Fibroblast of lung (primary cell): ENCODE measurements around the gene SUPT3H. TPM values are rescaled to one million over a fixed set of nuclear protein-coding genes. Genes with fewer than 3 reads are reported as not detected.

Source experiments
- DNase-seq, 2 donors: peaks; one replicate each; pipeline versions ENCODE4 v3.0.0 to v3.0.0-alpha.2; 2010; ENCODE audit warnings: low read depth in 2 of 2
- H2AFZ ChIP-seq: 2 replicates; pipeline ENCODE4 v1.5.1; 2012; ENCODE audit warnings: low read length, control low read depth, inconsistent platforms
- H3K27ac ChIP-seq: 2 replicates; pipeline ENCODE4 v1.5.1; 2011; ENCODE audit warnings: low read length, control low read depth; ENCODE audit not compliant: insufficient read depth
- H3K27me3 ChIP-seq: 2 replicates; pipeline ENCODE4 v1.5.1; 2011; ENCODE audit warnings: mild to moderate bottlenecking, low read length; ENCODE audit not compliant: control insufficient read depth, insufficient read depth
- H3K36me3 ChIP-seq: 2 replicates; pipeline ENCODE4 v1.5.1; 2011; ENCODE audit warnings: low read length; ENCODE audit not compliant: control insufficient read depth, insufficient read depth
- H3K4me1 ChIP-seq: 2 replicates; pipeline ENCODE4 v1.5.1; 2011; ENCODE audit warnings: low read length; ENCODE audit not compliant: control insufficient read depth, insufficient read depth; ENCODE audit errors: extremely low read depth
- H3K4me2 ChIP-seq: 2 replicates; pipeline ENCODE4 v1.5.1; 2011; ENCODE audit warnings: low read length, control low read depth; ENCODE audit not compliant: insufficient read depth; ENCODE audit errors: extremely low read depth
- H3K4me3 ChIP-seq, 4 experiments: fragments of 200-600 bp in 1 of 4; sonication (generic) in 1 of 4; replicated peaks in 1 of 4; 2 replicates each; pipeline ENCODE4 v1.5.1; 2011 to 2016; ENCODE audit warnings: low read length in 4 of 4, low read depth in 3 of 4, mild to moderate bottlenecking in 3 of 4, control low read depth in 2 of 4, inconsistent platforms in 1 of 4, mixed read lengths in 1 of 4; ENCODE audit not compliant: insufficient read depth in 1 of 4; ENCODE audit errors: control extremely low read depth in 1 of 4
- H3K79me2 ChIP-seq: 2 replicates; pipeline ENCODE4 v1.5.1; 2012; ENCODE audit warnings: mild to moderate bottlenecking, low read length, inconsistent platforms; ENCODE audit not compliant: control insufficient read depth, insufficient read depth
- H3K9ac ChIP-seq: 2 replicates; pipeline ENCODE4 v1.5.1; 2011; ENCODE audit warnings: mild to moderate bottlenecking, low read length, control low read depth; ENCODE audit not compliant: insufficient read depth
- H3K9me3 ChIP-seq: 2 replicates; pipeline ENCODE4 v1.5.1; 2012; ENCODE audit warnings: low read depth, low read length; ENCODE audit not compliant: control insufficient read depth, insufficient read depth
- H4K20me1 ChIP-seq: 2 replicates; pipeline ENCODE4 v1.5.1; 2011; ENCODE audit warnings: low read length; ENCODE audit not compliant: control insufficient read depth, insufficient read depth; ENCODE audit errors: extremely low read depth
- EZH2 ChIP-seq: IDR thresholded peaks from 2 replicates; pipeline ENCODE4 v1.5.1; 2012; ENCODE audit warnings: low read length, control low read depth, mild to moderate bottlenecking; ENCODE audit errors: missing control alignments
- polyA plus RNA-seq, 2 donors: library from polyadenylated mRNA; depleted of rRNA in 1 of 2; stranded (reverse) in 1 of 2; unstranded in 1 of 2; fragments of >200 nt; gene quantifications; 2 replicates each; pipeline ENCODE4 v1.2.1, GENCODE V29; 2011 to 2012; ENCODE audit warnings: missing spikeins in 1 of 2
- total RNA-seq: library from RNA; depleted of rRNA; stranded (reverse); fragments of >200 nt; gene quantifications from 2 replicates; pipeline ENCODE4 v1.2.1, GENCODE V29; 2014
- TF ChIP-seq, protein P1 (sequence below), 2 donors: IDR thresholded peaks in 1 of 2; conservative IDR thresholded peaks in 1 of 2; 1 replicate in 1 of 2; 2 replicates in 1 of 2; pipeline ENCODE4 v1.5.1; 2011 to 2012; ENCODE audit warnings: low read length in 2 of 2, control low read depth in 1 of 2, inconsistent platforms in 1 of 2, low read depth in 1 of 2, mild to moderate bottlenecking in 1 of 2

SUPT3H gene
- total and polyA plus RNA-seq, 2 donors (not counting 1 experiment from before 2014, with no cell fraction given), result 8.3 to 8.5 TPM

DNA sequence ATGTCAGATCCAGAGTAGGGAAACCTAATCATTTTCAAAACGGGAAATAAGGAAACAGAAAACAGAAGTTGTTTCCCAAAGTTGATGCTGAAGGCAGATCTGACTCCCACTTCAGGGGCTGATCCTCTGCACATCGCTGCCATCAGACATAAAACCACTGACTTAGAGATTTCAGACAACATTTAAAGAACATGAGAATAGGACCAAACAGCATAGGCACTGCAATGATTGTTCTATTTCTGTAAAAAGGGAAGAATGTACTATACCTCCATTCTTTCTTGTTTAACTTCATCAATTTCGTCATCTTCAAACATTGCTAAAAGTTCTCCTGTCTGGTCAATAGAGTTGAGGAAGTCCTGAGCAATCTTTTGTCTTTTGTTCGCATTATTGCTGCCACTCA is 374.3 kb downstream of the SUPT3H start:
- no peak overlapping the region for H3K27ac ChIP-seq
- no peaks in the 10 kb centered on the region for H3K36me3 ChIP-seq
- no peaks in the 10 kb centered on the region for H3K27me3 ChIP-seq
- H3K79me2 ChIP-seq, result no peaks in the 10 kb centered on the region
- no peak overlapping the region for H3K9ac ChIP-seq
- H3K4me3 ChIP-seq, result no peak overlapping the region
- TF ChIP-seq, protein P1, sequence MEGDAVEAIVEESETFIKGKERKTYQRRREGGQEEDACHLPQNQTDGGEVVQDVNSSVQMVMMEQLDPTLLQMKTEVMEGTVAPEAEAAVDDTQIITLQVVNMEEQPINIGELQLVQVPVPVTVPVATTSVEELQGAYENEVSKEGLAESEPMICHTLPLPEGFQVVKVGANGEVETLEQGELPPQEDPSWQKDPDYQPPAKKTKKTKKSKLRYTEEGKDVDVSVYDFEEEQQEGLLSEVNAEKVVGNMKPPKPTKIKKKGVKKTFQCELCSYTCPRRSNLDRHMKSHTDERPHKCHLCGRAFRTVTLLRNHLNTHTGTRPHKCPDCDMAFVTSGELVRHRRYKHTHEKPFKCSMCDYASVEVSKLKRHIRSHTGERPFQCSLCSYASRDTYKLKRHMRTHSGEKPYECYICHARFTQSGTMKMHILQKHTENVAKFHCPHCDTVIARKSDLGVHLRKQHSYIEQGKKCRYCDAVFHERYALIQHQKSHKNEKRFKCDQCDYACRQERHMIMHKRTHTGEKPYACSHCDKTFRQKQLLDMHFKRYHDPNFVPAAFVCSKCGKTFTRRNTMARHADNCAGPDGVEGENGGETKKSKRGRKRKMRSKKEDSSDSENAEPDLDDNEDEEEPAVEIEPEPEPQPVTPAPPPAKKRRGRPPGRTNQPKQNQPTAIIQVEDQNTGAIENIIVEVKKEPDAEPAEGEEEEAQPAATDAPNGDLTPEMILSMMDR (conservative IDR thresholded peaks at IDR 0.05 in 1 of 2, IDR thresholded peaks at IDR 0.05 in 1 of 2; ENCODE audit: low read depth in 1 of 2, low read length in 2 of 2), result no peak
- TF ChIP-seq EZH2, result no peak
- no peak overlapping the region for H3K4me2 ChIP-seq
- H4K20me1 ChIP-seq, result no peaks in the 10 kb centered on the region
- H3K4me1 ChIP-seq, result no peaks in the 10 kb centered on the region
- DNase-seq, result no peak
- no peak overlapping the region for H2AFZ ChIP-seq
- H3K9me3 ChIP-seq, result no peaks in the 10 kb centered on the region

GRCh38 chr6:45002390-45003105 is 375.2 kb downstream of the SUPT3H start:
- Histone ChIP-seq H3K9me3 (no peaks in the 10 kb centered on the region), H3K36me3 (no peaks in the 10 kb centered on the region), H3K4me1 (no peaks in the 10 kb centered on the region), H3K27ac (no peak overlapping the region), H3K4me3 (no peak overlapping the region), H3K9ac (no peak overlapping the region), H2AFZ (no peak overlapping the region), H3K79me2 (no peaks in the 10 kb centered on the region), H4K20me1 (no peaks in the 10 kb centered on the region), H3K4me2 (no peak overlapping the region), H3K27me3 (no peaks in the 10 kb centered on the region)
- TF ChIP-seq, protein P1 (conservative IDR thresholded peaks at IDR 0.05 in 1 of 2, IDR thresholded peaks at IDR 0.05 in 1 of 2; ENCODE audit: low read depth in 1 of 2, low read length in 2 of 2), result no peak
- DNase-seq, result peak in 1 of 2 donors; percentile 11

DNA sequence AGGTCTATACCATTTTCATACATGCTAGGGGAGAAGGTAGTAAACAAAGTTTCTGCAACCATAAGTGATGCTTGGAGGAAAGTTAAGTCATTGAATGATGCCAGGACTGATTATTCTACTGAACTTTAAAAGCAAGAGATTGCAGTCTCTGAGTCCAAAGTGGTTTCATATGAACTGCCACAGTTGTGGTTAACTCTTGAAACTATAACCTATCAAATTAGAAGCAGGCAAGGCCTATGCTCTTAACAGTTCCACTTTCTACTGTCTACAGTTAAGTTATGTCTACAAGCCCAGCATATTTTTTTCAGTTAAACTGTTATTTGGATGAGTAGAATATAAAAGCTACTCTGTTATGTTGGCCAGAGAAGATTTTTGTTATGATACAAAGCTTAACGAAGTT is 376.1 kb downstream of the SUPT3H start:
- H3K9ac ChIP-seq, result no peak overlapping the region
- no peak overlapping the region for H3K4me3 ChIP-seq
- no peak overlapping the region for H3K4me2 ChIP-seq
- H3K27me3 ChIP-seq, result no peaks in the 10 kb centered on the region
- no peak overlapping the region for H2AFZ ChIP-seq
- no peaks in the 10 kb centered on the region for H3K36me3 ChIP-seq
- no peaks in the 10 kb centered on the region for H3K4me1 ChIP-seq
- no peaks in the 10 kb centered on the region for H4K20me1 ChIP-seq
- DNase-seq, result no peak
- TF ChIP-seq, protein P1 (conservative IDR thresholded peaks at IDR 0.05 in 1 of 2, IDR thresholded peaks at IDR 0.05 in 1 of 2; ENCODE audit: low read depth in 1 of 2, low read length in 2 of 2), result no peak
- TF ChIP-seq EZH2, result no peak
- H3K9me3 ChIP-seq, result no peaks in the 10 kb centered on the region
- no peaks in the 10 kb centered on the region for H3K79me2 ChIP-seq
- H3K27ac ChIP-seq, result no peak overlapping the region
